HG03342 (cell line): ENCODE data around the gene KLHL30.

Source experiments
- ATAC-seq: cut with Tn5 transposase; IDR thresholded peaks from one replicate; pipeline ENCODE4 v1.9.1; 2021; ENCODE audit warnings: mild to moderate bottlenecking, moderate library complexity; ENCODE audit not compliant: unreplicated experiment

Gene KLHL30

GRCh38 chr2:238117199-238118154 is 21.0 kb upstream of the KLHL30 start:
- ATAC-seq, result no peak

- no peak for ATAC-seq
Observed at GRCh38 chr2:238119756-238120462, 18.6 kb upstream of the KLHL30 start.

DNA sequence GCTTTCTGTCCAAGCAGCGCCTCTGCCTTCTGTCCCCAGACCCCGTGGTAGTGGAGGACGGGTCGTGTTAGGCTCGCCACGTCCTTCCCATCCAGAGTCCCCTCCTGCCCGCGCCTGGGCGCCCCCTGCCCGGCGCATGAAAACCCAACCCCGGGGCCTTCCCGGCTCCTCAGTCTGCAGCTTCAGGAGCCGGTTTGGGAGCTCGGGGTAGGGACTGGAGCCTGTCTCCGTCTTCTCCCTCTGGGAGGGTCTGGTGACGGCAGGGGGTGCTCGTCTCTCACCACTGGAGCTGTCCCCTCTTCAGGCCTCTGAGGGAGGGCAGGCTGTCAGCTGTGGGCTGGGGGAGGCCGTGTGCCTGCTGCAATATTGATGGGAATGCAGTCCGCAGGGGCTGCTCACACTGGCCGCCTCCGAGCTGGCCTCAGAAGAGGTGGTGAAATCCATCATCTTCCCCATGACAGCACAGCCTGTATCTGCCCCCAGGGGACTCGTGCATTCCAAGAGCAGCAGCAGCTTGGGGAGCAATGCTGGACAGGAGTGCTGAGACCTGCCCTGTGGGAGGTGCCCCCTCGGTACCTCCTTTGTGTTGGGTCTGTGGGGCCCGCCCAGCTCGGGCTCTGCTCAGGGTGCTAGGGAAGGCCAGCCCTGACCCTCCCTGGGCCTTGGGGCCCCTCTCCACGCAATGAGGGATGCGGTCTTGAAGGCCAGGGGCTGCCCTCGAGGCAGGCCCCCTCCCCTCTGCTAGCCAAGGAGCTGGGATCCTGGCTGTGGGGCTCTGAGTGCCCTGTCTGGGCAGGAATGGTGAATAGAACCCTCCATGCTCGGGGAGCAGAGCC is 17.8 kb upstream of the KLHL30 start:
- ATAC-seq, result no peak

DNA sequence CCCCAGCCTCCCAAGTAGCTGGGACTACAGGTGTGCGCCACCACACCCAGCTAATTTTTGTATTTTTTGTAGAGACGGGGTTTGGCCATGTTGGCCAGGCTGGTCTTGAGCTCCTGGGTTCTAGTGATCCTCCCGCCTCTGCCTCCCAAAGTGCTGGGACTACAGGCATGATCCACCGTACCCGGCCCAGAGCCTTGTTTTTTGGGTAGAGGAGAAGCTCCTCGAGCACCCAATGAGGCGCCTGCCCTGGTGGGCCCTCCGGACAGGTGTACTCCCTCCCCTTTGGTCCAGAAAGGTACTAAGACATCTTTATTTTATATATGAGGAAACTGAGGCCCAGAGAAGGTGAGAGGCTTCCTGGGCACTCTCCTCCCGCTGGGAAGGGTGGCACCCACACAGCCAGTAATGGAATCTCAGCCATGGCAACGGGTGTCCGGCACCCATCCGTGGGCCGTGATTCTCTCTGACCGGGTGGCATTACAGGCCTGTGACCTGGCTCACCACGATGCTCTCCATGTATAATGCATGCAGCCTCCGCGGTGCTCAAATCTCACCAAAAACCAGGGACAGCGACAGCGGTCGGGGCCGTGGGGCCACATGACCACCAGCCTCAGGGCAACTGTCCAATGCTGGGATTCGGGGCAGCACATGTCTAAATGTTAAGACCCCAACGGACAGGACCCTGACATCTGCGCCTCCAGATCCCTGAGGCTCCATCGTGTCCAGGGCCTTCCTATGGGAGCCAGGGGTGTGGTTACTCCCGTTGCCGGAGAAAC is 16.8 kb upstream of the KLHL30 start:
- no peak for ATAC-seq

GRCh38 chr2:238122287-238123217 is 15.9 kb upstream of the KLHL30 start:
- ATAC-seq, result no peak

GRCh38 chr2:238123218-238123971 is 15.1 kb upstream of the KLHL30 start:
- ATAC-seq, result no peak

DNA sequence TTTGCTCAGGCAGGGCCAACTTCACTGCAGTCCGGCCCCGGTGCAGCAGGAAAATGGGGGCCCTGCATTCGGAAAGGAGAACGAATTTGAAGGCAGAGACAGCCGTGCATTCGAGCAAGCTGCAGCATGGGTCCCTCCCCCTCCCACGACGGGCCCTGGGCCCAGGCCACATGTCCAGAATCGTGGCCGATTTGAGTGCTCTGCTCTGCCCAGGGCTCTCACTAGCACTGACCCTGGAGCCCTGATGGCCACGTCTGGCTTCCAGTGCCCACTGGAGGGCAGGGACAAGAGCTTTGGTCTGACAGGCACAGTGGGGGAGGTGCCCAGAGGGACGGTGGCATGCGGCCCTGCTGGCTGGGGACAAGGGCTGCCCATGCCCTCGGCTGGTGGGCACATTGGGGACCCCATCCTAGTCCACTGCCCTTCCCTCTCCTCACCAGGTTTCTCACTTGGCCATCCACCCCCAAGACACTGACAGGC is 14.4 kb upstream of the KLHL30 start:
- no peak for ATAC-seq

DNA sequence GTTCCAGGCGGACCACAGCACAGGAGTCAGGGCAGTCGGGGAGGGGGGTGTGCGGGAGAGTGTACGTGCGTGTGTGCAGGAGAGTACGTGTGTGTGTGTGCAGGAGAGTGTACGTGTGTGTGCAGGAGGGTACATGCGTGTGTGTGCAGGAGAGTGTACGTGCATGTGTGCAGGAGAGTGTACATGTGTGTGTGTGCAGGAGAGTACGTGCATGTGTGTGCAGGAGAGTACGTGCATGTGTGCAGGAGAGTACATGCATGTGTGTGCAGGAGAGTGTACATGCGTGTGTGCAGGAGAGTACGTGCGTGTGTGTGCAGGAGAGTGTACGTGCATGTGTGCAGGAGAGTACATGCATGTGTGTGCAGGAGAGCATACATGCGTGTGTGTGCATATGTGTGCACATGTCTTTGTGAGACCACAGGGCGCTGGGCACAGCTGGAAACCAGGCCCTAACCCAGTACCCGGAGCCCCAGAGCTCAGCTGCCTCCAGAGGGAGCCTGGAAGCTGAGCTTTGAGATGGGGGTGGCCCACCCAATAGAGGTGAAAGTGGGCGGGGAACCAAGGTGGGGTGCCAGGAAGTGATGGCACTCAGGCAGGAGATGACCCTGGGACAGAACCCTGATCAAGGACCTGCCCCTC is 13.9 kb upstream of the KLHL30 start:
- ATAC-seq, result no peak

- ATAC-seq, result no peak
Observed at GRCh38 chr2:238125127-238125885, 13.2 kb upstream of the KLHL30 start.

DNA sequence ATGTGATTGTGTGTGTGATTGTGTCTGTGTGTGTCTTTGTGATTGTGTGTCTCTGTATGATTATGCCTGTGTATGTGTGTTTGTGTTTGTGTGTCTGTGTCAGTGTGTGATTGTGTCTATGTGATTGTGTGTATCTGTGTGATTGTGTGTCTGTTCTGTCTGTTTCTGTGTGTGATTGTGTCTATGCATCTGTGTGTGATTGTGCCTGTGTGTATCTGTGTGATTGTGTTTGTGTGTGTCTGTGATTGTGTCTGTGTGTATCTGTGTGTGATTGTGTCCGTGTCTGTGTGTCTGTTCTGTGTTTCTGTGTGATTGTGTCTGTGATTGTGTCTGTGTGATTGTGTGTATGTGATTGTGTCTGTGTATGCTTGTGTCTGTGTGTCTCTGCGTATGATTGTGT is 12.1 kb upstream of the KLHL30 start:
- ATAC-seq, result no peak

DNA sequence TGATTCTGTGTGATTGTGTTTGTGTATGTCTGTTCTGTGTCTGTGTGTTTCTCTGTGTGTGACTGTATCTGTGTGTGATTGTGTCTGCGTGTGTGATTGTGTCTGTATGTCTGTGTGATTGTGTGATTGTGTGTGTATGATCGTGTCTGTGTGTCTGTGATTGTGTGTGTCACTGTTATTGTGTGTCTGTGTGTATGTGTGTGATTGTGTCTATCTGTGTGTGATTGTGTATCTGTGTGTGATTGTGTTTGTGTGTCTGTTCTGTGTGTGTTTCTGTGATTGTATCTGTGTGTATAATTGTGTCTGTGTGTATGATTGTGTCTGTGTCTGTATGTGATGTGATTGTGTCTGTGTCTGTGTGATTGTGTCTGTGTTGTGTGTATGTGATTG is 11.7 kb upstream of the KLHL30 start:
- ATAC-seq, result no peak

GRCh38 chr2:238127165-238128060 is 11.1 kb upstream of the KLHL30 start:
- peak; percentile 50 for ATAC-seq

DNA sequence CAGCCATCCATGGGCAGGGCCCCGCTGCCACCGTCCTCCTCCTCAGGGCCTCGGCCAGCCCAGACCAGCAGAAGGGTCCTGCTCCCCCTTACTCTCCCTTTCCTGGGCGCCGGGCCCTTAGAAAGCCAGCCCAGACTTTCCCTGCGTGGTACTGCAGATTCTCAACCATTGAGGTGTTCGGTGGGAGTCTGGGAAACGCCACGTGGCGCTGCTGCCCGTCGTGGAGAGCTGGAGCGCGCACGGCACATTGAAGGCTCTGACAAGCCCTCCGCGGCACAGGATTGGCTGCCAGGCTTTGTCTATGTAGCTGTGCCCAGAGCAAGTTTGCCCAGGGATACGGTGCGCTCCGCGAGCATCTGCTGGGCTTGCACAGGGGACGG is 10.4 kb upstream of the KLHL30 start:
- no peak for ATAC-seq

GRCh38 chr2:238128534-238129001 is 9.9 kb upstream of the KLHL30 start:
- ATAC-seq, result no peak

- ATAC-seq, result no peak
Observed at GRCh38 chr2:238129166-238130010, 9.1 kb upstream of the KLHL30 start.
